ENCODE data around the gene B9D2. TPM values are rescaled to one million over a fixed set of nuclear protein-coding genes. Genes with fewer than 3 reads are reported as not detected.

The B9D2 gene
- total RNA-seq, 3 donors from 2014 or later, result 7.0 to 11.3 (median 9.1) TPM

- no peak overlapping the region for H3K4me3 ChIP-seq
- ATAC-seq (no peak), DNase-seq (no peak)
- H3K9me3 ChIP-seq, result no peaks in the 10 kb centered on the region
- intact Hi-C loops (cut with DNase I, micrococcal nuclease), result no loop called here
- peaks cover 4% of the 10 kb centered on the region for H3K4me1 ChIP-seq (ENCODE audit: low read depth)
- no peak for TF ChIP-seq CTCF (IDR thresholded peaks at IDR 0.05)
- H3K36me3 ChIP-seq (ENCODE audit: low read depth), result no peaks in the 10 kb centered on the region
These were observed 39.4 kb upstream of the B9D2 start for GRCh38 chr19:41403181-41403970.

GRCh38 chr19:41402010-41402409 is 38.1 kb upstream of the B9D2 start:
- Histone ChIP-seq H3K4me3 (no peak overlapping the region), H3K4me1 (ENCODE audit: low read depth) (peaks cover 6% of the 10 kb centered on the region), H3K36me3 (ENCODE audit: low read depth) (no peaks in the 10 kb centered on the region), H3K9me3 (no peaks in the 10 kb centered on the region)
- DNase-seq (no peak), ATAC-seq (no peak)
- intact Hi-C loops (cut with DNase I, micrococcal nuclease), result no loop called here
- TF ChIP-seq CTCF (IDR thresholded peaks at IDR 0.05), result no peak

GRCh38 chr19:41401483-41401882 is 37.5 kb upstream of the B9D2 start:
- Histone ChIP-seq H3K9me3 (no peaks in the 10 kb centered on the region), H3K4me1 (ENCODE audit: low read depth) (peaks cover 7% of the 10 kb centered on the region), H3K36me3 (ENCODE audit: low read depth) (no peaks in the 10 kb centered on the region), H3K4me3 (no peak overlapping the region)
- DNase-seq (no peak), ATAC-seq (no peak)
- TF ChIP-seq CTCF (IDR thresholded peaks at IDR 0.05), result no peak
- intact Hi-C loops (cut with DNase I, micrococcal nuclease), result no loop called here

GRCh38 chr19:41399525-41399924 is 35.6 kb upstream of the B9D2 start:
- no peak for ATAC-seq
- Histone ChIP-seq H3K4me3 (no peak overlapping the region), H3K9me3 (no peaks in the 10 kb centered on the region), H3K36me3 (ENCODE audit: low read depth) (no peaks in the 10 kb centered on the region), H3K4me1 (ENCODE audit: low read depth) (peaks cover 13% of the 10 kb centered on the region)
- no peak for DNase-seq
- intact Hi-C loops (cut with DNase I, micrococcal nuclease), result no loop called here
- TF ChIP-seq CTCF (IDR thresholded peaks at IDR 0.05), result no peak

GRCh38 chr19:41399091-41399490 is 35.1 kb upstream of the B9D2 start:
- ATAC-seq, result no peak
- TF ChIP-seq CTCF (IDR thresholded peaks at IDR 0.05), result no peak
- peaks cover 13% of the 10 kb centered on the region for H3K4me1 ChIP-seq (ENCODE audit: low read depth)
- intact Hi-C loops (cut with DNase I, micrococcal nuclease), result no loop called here
- no peak overlapping the region for H3K4me3 ChIP-seq
- no peaks in the 10 kb centered on the region for H3K9me3 ChIP-seq
- H3K36me3 ChIP-seq (ENCODE audit: low read depth), result no peaks in the 10 kb centered on the region
- no peak for DNase-seq
